MG63 (cell line): ENCODE data around the gene SCIN. TPM values are rescaled to one million over a fixed set of nuclear protein-coding genes. Genes with fewer than 3 reads are reported as not detected.
"Not testable (repeated sequence)": the region's sequence is repeated elsewhere in the genome, so short reads cannot be mapped to it uniquely, and the experiment has no call there.

ENCODE experiments used
- DNase-seq: peaks from one replicate; pipeline ENCODE4 v3.0.0-alpha.2; 2020
- H3K27me3 ChIP-seq: fragments of 250-450 bp; sonication (Bioruptor Pico); 2 replicates; pipeline ENCODE4 v1.5.1; 2020; ENCODE audit warnings: mild to moderate bottlenecking, moderate library complexity
- H3K36me3 ChIP-seq: fragments of 250-450 bp; sonication (Bioruptor Pico); 2 replicates; pipeline ENCODE4 v1.5.1; 2020; ENCODE audit warnings: mild to moderate bottlenecking, moderate library complexity
- H3K4me3 ChIP-seq: fragments of 250-450 bp; sonication (Bioruptor Pico); 2 replicates; pipeline ENCODE4 v1.5.1; 2020; ENCODE audit warnings: mild to moderate bottlenecking, moderate library complexity
- H3K9me3 ChIP-seq: fragments of 250-450 bp; sonication (Bioruptor Pico); 2 replicates; pipeline ENCODE4 v1.5.1; 2020; ENCODE audit warnings: mild to moderate bottlenecking, moderate library complexity
- total RNA-seq: library from RNA; depleted of rRNA; stranded (reverse); fragments of >200 nt; shearing (Covaris generic); gene quantifications from 2 replicates; pipeline ENCODE4 v1.2.3, GENCODE V29; 2014; ENCODE audit warnings: low replicate concordance

The SCIN gene
- total RNA-seq, 1 experiment from 2014 or later = not detected

GRCh38 chr7:12556139-12556792 is 14.3 kb upstream of the SCIN start:
- H3K27me3 ChIP-seq, H3K4me3 ChIP-seq, DNase-seq, H3K36me3 ChIP-seq, H3K9me3 ChIP-seq: not testable (repeated sequence)

DNA sequence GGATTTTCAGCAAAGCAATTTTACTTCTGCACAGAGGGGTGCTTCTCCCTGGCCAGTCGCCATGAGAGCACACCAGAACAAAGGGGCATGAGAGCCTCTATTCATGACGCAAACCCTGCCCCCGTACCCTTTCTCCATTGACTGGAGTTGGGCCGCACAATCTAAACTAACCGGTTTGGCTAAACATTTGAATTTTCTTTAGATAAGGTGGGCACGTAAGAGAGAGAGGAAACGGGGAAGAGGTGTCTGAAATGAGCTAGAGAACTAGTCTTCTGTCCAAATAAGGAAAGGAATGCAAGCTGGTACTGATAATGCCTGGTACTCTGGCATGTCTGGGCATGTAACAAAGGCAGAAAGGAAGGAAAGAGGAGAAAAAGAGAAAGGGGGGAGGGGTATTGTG is 13.2 kb upstream of the SCIN start:
- Histone ChIP-seq H3K9me3 (no peaks in the 10 kb centered on the region), H3K27me3 (no peaks in the 10 kb centered on the region), H3K4me3 (no peak overlapping the region), H3K36me3 (no peaks in the 10 kb centered on the region)
- DNase-seq = no peak

DNA sequence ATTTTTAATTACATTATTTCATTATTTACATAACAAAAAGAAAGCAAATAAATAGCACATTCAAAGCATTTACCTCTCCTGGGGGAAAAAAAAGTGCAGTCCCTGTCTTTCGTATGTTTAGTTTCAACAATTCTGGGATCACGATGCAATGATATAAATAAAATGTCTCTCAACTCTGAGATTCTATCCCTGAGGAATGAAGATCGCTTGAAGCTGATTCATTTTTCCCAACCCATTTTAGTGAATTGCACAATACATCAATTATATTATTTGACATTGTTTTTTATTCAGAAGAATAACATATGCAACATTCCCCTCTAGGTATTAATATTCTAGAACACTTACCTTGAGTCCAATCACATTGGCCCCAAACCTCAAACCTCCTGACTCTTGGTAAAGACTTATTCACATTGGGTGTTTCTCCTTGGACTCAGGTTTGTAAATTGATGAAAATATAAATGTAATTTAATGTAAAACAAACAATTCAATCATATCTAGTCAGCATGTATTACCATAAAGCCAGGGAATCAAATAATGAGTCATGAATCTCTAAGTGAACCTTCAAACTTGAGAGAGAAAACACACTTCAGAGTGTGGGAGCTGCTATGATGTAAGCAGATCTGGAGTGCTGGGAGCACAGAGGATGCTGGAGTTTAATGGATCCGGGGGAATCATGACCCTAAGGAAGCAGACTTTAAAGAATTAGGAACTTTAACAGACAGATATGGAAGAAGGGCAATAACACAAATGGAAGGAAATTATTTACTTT is 5.3 kb upstream of the SCIN start:
- Histone ChIP-seq H3K36me3 (no peaks in the 10 kb centered on the region), H3K27me3 (peaks cover 7% of the 10 kb centered on the region), H3K9me3 (no peaks in the 10 kb centered on the region), H3K4me3 (no peak overlapping the region)
- DNase-seq = no peak

DNA sequence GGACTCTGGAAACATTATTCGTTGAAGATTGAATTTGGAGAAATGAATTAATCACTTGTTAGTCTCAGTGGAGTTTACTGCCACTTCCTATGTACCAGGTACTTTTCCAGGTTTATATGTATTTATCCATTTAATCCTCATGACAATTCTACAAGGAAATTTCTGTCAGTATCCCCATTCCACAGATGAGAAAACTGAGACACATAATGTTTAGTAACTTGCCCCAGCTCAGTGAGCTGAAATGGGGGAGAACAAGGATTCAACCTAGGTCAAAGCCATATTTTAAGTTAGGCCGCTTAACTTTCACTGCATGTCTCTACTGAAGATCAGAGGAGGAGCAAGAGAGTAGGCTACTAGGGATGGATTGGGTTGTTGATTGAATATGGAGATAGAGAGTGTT is 4.6 kb upstream of the SCIN start:
- H3K36me3 ChIP-seq = no peaks in the 10 kb centered on the region
- H3K9me3 ChIP-seq = no peaks in the 10 kb centered on the region
- no peak for DNase-seq
- peaks cover 14% of the 10 kb centered on the region for H3K27me3 ChIP-seq
- H3K4me3 ChIP-seq = no peak overlapping the region

- Histone ChIP-seq H3K4me3 (no peak overlapping the region), H3K27me3 (peaks cover 26% of the 10 kb centered on the region), H3K36me3 (no peaks in the 10 kb centered on the region), H3K9me3 (no peaks in the 10 kb centered on the region)
- DNase-seq = no peak
Measured at GRCh38 chr7:12567015-12567414, 3.5 kb upstream of the SCIN start.

GRCh38 chr7:12569673-12570072 is 847 bp upstream of the SCIN start:
- H3K36me3 ChIP-seq = no peaks in the 10 kb centered on the region
- no peaks in the 10 kb centered on the region for H3K9me3 ChIP-seq
- no peak for DNase-seq
- H3K4me3 ChIP-seq = no peak overlapping the region; the same call in 1 of the 2 replicates
- peaks cover 30% of the 10 kb centered on the region for H3K27me3 ChIP-seq

GRCh38 chr7:12570168-12570533 is 369 bp upstream of the SCIN start:
- Histone ChIP-seq H3K27me3 (peaks cover 30% of the 10 kb centered on the region), H3K4me3 (peak overlapping the region; percentile 41), H3K9me3 (no peaks in the 10 kb centered on the region), H3K36me3 (no peaks in the 10 kb centered on the region)
- peak; percentile 20 for DNase-seq

GRCh38 chr7:12571691-12572090 is 1.2 kb downstream of the SCIN start:
- no peaks in the 10 kb centered on the region for H3K9me3 ChIP-seq
- H3K4me3 ChIP-seq = no peak overlapping the region
- no peak for DNase-seq
- peaks cover 30% of the 10 kb centered on the region for H3K27me3 ChIP-seq
- no peaks in the 10 kb centered on the region for H3K36me3 ChIP-seq

GRCh38 chr7:12572941-12573575 is 2.5 kb downstream of the SCIN start:
- peaks cover 30% of the 10 kb centered on the region for H3K27me3 ChIP-seq

DNA sequence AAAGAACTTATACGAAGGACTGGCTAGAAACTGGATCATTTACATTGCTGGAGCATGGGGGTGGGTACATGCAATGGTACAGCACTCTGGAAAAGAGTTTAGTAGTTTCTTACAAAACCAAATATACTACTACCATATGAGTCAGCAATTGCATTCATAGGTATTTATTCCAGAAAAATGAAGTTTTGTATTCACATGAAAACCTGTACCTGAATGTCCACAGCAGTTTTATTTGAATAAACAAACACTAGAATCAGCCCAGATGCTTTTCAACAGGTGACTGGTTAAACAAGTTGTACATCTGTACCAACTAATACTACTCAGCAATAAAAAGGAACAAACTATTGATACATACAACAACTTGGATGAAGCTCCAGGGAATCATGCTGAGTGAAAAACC is 3.4 kb downstream of the SCIN start:
- H3K36me3 ChIP-seq = no peaks in the 10 kb centered on the region
- no peaks in the 10 kb centered on the region for H3K9me3 ChIP-seq
- DNase-seq = no peak
- H3K4me3 ChIP-seq = no peak overlapping the region
- H3K27me3 ChIP-seq = peaks cover 30% of the 10 kb centered on the region

More at GRCh38 chr7:12572941-12573575, 2.5 kb downstream of the SCIN start:
- no peak overlapping the region for H3K4me3 ChIP-seq
- H3K9me3 ChIP-seq = no peaks in the 10 kb centered on the region
- H3K36me3 ChIP-seq = no peaks in the 10 kb centered on the region
- DNase-seq = no peak

DNA sequence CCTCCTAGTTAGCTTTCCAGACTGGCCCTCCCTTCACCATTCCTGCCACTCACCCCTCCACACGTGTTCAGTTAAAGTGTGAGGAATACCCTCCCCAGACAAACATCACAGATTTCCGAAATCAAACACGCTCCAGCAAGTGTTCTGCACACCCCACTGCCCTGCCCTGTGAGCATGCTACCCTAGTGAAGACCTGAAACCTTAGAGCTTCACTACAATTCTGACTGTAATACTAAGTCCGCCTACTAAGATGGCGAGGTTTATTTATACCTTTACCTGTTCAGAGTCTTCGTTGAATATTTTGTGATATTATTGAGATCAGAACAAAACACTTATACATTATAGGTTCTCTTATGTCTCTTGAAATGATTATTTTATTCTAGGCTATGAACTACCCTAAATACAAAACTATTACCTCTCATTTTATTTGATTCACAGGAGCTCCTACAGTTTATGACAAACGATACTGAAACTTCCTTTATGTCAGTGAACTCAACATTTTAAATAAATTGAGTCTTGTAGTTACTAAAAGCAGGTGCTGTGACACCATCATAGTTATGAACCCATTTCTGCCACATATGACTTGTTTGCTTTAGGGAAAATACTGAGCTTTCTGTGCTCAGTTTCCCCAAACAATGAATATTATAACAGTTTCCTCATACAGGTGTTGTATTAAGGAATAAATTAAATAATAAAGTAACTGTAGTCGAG is 8.6 kb downstream of the SCIN start:
- Histone ChIP-seq H3K36me3 (no peaks in the 10 kb centered on the region), H3K27me3 (peaks cover 4% of the 10 kb centered on the region; the same call in 1 of the 2 replicates), H3K9me3 (no peaks in the 10 kb centered on the region), H3K4me3 (no peak overlapping the region)
- no peak for DNase-seq

DNA sequence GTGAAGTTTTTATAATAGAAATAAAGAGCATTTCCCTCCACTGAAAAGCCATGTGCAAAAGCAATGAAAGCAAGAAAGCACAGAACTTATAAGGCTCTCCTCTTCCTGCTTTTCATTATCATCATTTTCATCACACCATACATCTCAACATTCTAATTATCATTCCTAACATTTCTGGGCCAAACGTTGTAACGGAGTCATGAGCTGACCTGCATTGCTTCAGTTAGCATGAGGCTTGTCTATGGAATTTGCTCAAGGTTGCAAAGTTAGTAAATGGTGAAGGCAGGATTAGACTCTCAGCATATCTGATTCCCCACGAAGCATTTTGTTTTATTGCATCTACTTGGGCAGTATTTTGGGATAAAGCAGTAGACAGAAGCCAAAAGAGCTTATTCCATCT is 11.4 kb downstream of the SCIN start:
- H3K36me3 ChIP-seq = no peaks in the 10 kb centered on the region
- H3K4me3 ChIP-seq = no peak overlapping the region
- DNase-seq = no peak
- no peaks in the 10 kb centered on the region for H3K9me3 ChIP-seq
- peaks cover 4% of the 10 kb centered on the region; the same call in 1 of the 2 replicates for H3K27me3 ChIP-seq

DNA sequence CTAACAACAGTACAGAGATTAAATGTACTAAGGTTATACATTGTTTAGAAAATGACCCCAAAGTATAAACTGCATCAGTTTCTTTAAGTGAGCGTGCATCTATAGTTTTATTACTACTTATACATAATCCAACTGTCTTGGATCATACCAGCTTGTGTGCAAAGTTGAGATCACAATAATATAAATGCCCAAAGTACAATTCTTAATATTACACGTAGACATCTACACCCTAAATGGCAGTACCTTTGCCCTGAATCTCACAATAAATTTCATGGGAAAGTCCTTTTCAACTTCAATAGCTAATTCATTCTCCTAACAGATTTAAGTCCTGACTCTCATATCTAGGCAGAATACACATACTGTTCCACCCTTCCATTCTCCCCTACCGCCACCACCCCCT is 11.8 kb downstream of the SCIN start:
- H3K27me3 ChIP-seq = peaks cover 4% of the 10 kb centered on the region; the same call in 1 of the 2 replicates
- no peaks in the 10 kb centered on the region for H3K36me3 ChIP-seq
- no peaks in the 10 kb centered on the region for H3K9me3 ChIP-seq
- no peak overlapping the region for H3K4me3 ChIP-seq
- DNase-seq = no peak

- Histone ChIP-seq H3K36me3 (no peaks in the 10 kb centered on the region), H3K9me3 (no peaks in the 10 kb centered on the region), H3K27me3 (peaks cover 4% of the 10 kb centered on the region; the same call in 1 of the 2 replicates), H3K4me3 (no peak overlapping the region)
- no peak for DNase-seq
Measured at GRCh38 chr7:12583176-12583575, 12.7 kb downstream of the SCIN start.

- no peak overlapping the region for H3K4me3 ChIP-seq
- no peaks in the 10 kb centered on the region for H3K36me3 ChIP-seq
- no peaks in the 10 kb centered on the region for H3K9me3 ChIP-seq
- no peak for DNase-seq
- peaks cover 4% of the 10 kb centered on the region; the same call in 1 of the 2 replicates for H3K27me3 ChIP-seq
Measured at GRCh38 chr7:12583922-12584321, 13.4 kb downstream of the SCIN start.

GRCh38 chr7:12584930-12585329 is 14.4 kb downstream of the SCIN start:
- no peak for DNase-seq
- Histone ChIP-seq H3K9me3 (no peaks in the 10 kb centered on the region), H3K4me3 (no peak overlapping the region), H3K27me3 (no peaks in the 10 kb centered on the region; the same call in 1 of the 2 replicates), H3K36me3 (no peaks in the 10 kb centered on the region)

DNA sequence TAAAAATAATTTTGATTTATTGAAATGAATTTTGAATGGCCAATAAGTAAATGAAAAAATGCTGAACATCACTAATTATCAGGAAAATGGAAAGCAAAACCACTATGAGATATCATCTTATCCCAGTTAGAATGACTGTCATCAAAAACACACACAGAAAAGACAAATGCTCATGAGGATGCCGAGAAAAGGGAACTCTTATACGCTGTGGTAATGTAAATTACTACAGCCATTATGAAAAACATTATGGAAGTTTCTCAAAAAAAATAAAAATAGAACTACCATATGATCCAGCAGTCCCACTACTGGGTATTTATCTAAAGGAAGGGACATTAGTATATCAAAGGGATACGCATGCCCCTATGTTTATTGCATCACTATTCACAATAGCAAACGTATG is 15.8 kb downstream of the SCIN start:
- Histone ChIP-seq H3K4me3 (no peak overlapping the region), H3K36me3 (no peaks in the 10 kb centered on the region), H3K9me3 (no peaks in the 10 kb centered on the region), H3K27me3 (no peaks in the 10 kb centered on the region)
- DNase-seq = no peak
